GM19351 (cell line): ENCODE data around the gene ATP8B3.

Experiments
- ATAC-seq: cut with Tn5 transposase; IDR thresholded peaks from one replicate; pipeline ENCODE4 v1.9.1; 2021; ENCODE audit warnings: mild to moderate bottlenecking, moderate library complexity; ENCODE audit not compliant: unreplicated experiment

Gene ATP8B3, protein sequence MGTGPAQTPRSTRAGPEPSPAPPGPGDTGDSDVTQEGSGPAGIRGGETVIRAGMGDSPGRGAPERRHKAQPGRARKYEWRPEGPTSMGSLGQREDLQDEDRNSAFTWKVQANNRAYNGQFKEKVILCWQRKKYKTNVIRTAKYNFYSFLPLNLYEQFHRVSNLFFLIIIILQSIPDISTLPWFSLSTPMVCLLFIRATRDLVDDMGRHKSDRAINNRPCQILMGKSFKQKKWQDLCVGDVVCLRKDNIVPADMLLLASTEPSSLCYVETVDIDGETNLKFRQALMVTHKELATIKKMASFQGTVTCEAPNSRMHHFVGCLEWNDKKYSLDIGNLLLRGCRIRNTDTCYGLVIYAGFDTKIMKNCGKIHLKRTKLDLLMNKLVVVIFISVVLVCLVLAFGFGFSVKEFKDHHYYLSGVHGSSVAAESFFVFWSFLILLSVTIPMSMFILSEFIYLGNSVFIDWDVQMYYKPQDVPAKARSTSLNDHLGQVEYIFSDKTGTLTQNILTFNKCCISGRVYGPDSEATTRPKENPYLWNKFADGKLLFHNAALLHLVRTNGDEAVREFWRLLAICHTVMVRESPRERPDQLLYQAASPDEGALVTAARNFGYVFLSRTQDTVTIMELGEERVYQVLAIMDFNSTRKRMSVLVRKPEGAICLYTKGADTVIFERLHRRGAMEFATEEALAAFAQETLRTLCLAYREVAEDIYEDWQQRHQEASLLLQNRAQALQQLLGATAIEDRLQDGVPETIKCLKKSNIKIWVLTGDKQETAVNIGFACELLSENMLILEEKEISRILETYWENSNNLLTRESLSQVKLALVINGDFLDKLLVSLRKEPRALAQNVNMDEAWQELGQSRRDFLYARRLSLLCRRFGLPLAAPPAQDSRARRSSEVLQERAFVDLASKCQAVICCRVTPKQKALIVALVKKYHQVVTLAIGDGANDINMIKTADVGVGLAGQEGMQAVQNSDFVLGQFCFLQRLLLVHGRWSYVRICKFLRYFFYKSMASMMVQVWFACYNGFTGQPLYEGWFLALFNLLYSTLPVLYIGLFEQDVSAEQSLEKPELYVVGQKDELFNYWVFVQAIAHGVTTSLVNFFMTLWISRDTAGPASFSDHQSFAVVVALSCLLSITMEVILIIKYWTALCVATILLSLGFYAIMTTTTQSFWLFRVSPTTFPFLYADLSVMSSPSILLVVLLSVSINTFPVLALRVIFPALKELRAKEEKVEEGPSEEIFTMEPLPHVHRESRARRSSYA (N-terminal part only)

DNA sequence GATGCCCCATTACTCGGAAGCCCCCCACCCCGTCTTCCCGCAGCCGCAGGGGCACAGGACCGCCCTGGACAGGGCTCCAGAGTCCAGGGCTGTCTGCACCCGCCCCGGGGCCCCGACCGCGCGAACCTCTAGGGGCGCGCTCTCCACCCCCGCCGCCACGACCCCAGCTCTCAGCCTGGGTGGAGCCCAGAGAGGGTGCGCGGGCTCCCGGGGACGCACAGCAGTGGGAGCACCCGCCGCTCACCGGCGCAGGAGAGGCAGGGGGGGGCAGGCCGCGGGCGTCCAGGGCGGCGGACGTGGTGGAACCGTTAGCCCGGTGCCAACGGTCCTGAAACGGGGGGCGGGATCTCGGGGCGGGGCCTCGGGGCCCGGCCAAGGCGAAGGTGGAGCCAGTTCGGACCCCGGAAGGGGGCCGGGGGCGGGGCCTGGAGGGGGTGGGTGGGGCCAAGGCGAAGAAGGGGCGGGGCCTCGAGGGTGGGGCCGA lies at the start of gene ATP8B3:
ATP8B3 (minus strand) TSS at position 335 of the 484 bp plus-strand sequence. CDS start 540 bp downstream, outside the sequence.
- peak; percentile 18 for ATAC-seq

DNA sequence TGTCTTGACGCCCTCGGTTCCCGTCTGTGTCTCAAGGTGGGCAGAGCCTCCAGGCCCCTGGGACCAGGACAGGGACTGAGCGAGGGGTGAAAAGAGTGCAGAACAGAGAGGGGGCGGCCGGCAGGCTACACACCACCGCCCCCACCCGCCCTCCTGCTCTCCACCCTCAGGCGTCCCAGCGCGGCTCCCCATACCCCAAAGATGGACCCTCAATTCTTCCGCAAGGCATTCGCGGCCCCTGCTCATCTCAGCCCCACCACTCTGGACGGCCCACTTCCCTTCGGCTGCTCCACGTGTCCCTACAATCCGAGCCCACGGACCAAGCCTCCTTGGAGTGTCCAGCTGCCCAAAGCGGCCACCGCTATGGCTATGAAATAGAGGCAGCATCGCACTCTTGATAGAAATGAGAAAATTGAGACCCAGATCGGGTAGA lies 49.5 kb upstream of the ATP8B3 start:
- no peak for ATAC-seq

DNA sequence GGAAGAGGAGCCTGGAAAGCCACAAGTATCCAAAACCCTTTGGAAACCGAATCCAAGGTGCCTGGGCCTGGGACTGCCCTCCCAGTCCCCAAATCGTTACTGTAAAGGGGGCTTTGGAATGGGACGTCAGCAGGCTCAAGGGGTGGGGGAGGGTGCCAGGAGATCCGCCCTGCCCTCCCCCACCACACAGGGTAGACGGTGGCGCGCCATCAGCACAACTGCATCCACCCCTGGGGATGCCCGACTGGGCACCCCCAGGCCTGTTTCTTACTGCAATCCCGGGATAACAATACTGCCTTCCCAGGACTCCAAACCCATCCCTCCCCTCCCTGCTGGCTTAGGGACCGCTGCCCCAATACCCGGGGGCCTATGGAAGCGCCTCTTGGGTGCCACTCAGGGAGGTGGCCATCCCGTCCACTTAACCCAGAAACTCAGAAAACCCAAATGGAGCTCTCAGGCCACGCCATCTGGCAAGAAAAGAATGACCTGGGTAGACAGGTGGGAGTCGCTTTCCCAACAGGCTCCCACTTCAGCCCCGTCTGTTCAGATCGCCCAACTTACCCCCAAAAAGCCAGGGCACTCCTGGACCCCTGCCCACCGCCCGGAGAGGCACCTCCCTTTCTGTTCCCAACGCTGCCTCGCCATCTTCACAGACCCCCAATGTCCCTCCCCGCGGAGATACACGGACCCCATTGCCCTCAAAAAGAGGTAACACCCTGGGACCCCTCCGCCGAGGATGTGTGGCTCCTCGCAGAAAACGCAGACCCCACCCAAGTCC lies 48.9 kb upstream of the ATP8B3 start:
- no peak for ATAC-seq

DNA sequence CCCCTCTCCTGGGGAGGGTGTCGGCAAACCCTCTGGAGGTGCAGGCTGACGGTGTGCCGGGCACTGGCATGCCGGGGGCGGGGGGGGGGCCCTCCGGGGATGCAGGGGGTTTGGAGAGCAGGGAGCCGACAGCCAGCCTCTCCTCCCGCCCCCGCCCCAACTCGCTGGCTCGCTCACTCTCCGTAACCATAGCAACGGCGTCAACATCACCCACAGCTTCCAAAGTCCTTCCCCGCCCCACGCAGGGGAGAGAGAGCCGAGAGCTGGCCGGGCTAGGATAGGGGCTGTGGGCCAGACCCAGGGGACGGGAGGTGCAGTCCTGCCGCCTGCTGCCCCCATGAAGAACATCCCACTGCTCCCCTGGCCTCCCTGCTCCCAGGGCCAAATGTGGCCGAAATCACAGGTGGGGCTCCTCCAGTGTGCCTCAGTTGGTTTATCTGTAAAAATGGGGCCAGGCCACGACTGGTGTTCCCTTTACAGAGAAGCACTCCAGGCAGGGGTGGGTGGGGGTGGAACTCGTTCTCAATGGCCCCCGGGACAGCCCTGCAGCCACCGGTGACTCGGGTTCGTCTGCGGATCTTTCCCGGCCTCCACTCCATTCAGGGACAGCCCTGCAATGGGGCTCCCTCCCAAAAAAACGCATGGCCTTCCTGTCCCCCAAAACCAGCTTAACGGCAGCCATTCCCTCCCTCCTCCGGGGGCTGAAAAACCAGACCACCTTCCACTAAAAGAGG lies 48.1 kb upstream of the ATP8B3 start:
- no peak for ATAC-seq

DNA sequence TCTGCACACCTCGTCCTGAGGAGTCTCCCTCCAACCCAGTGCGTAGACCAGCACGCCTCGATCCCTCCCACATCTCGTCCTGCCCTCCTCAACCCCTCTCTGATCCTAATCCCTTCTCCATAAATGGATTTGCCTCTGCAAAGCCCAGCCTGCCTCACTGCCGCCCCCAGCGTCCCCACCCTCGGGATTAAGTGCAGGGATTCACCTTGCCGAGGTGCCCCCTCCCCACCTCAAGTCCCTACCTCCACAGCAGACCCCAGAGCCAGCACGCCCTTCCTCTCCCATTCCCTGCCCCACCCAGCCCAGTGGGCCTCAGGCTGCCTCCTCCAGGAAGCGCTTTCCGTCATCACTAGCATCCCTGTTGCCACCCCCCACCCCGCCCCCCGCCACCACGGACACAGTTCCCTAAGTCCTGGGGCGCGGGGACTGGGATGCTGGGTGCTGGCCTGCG lies 47.3 kb upstream of the ATP8B3 start:
- no peak for ATAC-seq

DNA sequence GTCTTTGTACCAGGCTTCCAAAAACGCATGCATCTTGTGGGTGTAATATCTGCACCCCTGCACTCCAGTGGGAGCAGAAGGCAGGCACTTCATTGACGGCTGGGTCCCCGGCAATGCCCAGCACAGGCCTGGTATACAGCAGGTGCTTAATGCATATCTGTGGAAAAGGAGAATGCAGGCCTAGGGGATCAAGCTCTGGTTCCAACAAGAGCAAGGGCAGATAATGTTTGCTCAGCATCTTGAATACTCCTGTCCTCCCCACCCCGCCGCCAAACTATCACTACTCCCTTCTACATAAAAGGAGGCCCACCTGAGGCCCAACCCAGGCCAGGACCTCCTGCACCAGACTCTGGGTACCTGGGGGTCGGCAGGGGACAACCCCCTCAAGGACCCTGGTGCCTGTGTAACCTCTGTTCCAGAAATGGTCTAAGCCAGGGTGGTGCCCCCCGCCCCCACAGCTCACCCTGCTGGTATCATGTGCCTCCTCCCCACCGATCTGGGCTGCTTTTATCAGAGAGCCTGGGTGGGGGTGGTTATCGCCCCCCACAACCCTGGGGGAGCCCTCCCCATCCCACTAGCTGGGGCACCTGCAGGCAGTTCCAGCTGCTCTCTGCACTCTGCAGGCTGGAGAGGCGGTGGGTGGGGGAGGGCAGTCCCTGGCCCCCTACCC lies 46.5 kb upstream of the ATP8B3 start:
- no peak for ATAC-seq

DNA sequence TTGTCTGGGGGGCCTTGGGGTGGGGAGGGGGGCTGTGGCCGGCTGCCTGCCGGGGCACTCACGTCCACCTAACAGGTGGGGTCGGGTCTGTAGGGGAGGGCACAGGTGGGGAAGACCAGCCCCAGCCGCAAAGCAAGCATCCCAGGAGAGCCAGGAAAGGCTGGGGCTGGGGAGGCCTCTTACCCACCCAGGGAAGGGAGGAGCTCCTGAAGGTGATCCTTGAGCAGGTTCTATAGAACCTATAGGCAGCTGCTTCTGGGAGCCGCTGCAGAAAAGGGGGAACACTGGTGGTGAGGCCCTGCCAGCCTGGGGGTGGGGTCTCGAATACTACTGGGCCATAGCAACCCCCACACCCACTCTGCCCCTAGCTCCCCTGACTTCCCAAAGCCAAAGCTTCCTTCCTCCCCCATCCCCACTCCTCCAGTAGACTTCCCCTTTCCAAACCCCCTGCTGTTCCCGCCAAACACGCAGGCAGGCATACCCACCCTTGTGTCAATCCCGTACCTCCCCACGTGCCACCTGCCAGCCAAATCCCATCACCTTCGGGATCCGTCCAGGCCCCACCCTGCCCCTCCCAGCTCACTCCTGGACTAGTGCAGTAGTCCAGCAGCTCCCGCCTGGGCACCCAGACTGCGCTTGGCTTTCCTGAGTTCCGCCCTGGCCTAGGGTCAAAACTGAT lies 45.7 kb upstream of the ATP8B3 start:
- ATAC-seq = no peak

DNA sequence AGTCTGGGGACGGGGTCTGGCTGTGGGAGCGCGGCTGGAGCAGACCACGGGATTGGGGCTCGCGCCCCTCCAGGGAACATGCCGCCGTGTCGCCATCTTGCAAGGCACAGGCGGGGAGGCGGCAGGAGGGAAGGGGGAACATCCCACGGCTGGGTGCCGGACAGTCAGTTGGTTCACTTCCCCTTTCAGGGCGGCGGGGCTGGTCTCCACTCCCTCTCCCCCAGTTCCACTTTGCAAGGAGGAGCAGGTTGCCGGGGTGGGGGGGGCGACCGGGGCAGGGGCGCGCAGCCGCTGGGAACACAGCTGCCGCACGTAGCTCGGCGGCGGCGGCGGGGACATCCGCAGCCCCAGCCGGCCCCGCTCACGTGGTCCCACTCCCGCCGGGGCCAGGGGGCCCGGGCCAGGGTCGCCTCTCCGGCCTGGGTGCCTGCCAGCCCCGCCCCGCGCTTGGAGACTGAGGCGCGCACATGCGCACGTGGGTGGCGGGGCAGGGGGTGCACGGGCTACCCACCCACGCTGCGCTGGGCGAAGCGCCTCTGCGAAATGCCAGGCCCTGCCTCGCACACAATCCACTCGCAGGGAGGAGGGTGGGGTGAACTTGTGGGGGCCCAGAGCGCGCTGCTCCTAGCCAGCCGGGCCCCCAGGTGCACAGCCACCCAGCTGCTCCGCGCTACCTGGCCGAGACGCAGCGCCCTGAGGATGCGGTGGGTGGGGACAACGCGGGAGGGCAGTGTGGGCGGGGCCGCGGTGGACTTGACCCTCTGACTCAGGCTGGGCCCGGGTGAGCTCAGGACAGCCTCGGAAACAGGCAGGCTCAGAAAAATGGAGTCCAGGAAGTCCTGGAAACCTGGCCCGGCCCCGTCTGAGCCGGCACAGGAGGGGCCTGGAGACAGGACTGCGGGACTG lies 44.9 kb upstream of the ATP8B3 start:
- ATAC-seq = no peak

DNA sequence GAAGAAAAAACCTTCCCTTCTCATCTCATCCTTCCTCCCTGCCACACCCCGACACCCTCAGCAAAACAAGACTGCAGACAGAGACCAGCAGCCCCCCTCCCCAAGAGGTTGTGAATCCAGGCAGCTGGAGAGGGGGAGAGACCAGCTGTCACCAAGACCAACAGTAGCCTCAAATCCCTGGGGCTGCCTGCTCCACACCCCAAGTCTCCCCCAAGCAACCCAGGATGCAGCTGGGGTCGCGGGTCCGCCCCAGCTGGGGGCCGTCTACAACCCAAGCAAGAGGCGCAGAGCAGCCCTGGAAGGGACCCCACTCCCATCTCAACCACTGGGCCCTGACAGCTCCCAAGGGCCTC lies 44.2 kb upstream of the ATP8B3 start:
- ATAC-seq = no peak

DNA sequence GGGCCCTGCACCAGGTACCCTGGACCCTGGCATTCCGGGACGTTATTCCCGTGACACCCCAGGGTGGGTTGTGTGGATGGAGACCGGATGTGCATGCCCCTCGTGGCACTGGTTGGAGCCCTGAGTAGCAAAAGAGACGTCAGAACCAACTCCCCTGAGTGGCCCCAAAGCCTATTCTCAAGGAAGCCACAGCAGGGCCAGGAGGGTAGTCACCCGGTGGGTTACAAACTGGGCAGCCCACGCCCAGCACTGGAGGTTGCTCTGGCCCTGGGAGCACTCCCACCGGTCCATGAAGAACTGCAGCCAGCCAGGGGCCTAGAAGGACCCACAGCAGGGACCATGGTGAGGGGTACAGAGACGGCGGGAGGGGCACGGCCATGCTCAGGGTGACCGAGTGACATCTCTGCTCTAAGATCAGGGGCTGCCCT lies 43.8 kb upstream of the ATP8B3 start:
- no peak for ATAC-seq

DNA sequence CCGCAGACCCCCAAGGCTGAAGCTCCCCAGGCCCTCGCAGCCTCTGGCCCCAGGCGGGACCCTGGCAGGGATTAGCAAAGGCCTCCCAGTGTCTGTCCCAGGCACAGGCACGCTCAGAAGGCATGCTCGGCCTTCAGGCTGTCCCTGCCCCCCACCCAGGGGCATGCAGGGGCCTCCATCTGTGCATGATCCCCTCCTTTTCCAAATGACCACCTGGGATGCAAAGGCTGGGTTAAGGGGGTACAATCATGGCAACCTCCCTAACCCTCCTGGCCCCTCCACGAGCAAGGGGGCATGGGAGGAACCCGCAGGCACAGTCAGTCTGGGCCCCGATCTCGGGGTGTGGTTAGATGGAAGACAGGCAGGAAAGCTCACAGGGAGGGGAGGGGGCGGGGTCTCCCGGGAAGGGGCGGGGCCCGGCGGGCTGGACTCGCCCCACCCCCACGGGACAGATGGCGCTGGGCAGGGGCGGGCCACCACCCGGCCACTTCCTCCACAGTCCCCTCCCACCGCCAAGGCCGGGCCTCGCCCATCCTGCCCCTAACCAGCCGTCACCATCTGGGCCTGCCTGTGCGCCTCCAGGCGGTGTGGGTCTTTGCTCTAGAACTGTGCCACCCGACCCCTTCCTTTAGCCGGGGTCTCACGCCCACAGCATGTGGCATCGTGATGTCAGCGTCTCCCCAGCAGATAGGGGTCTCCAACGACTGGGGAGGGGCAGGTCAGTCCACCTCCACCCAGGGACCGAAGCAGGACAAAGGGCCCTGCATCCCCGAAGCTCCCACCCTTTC lies 43.2 kb upstream of the ATP8B3 start:
- peak; percentile 53 for ATAC-seq

DNA sequence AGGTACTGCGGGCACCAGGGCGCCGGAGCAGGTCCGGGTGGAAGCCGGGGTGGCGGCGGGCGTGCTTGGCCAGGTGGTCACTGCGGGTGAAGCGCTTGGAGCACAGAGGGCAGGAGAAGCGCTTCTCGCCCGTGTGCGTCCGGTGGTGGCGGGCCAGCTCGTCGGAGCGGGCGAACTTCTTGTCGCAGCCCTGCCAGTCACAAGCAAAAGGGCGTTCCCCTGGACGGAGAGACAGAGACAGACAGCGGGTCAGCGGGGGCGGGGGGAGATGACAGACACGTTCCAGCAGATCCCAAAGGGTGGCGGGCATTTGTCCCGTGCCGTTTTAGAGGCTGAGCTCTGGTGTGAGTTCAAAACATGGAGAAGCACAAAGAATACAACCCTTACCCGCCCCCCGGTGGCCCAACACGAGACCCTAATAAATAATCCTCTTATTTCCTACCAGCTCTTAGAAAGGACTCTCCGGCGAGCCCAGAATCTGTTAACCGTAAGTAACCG lies 42.5 kb upstream of the ATP8B3 start:
- no peak for ATAC-seq

DNA sequence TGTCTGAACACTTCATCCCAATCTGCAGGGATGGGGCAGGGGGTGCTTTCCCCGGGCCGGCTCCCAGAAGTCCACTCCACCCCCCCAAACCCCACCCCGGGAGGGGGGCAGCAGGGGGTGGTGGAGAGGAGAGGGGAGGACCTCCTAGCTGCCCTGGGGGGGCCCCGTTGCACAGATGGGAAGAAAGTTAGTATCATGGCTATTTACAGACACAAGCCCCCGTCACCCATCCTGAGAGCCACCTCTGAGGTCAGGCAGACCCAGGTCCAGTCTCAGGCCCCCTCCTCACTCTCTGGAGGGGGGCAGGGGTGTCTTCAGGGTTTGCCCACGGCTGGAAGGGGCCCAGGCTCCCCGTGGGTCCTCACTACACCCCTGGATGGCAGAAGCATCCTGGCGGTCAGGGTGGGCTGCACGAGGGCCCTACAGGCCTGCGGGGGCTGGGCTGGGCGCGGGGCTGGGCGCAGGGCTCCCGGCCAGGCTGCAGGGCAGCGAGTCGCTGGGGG lies 42.0 kb upstream of the ATP8B3 start:
- no peak for ATAC-seq

DNA sequence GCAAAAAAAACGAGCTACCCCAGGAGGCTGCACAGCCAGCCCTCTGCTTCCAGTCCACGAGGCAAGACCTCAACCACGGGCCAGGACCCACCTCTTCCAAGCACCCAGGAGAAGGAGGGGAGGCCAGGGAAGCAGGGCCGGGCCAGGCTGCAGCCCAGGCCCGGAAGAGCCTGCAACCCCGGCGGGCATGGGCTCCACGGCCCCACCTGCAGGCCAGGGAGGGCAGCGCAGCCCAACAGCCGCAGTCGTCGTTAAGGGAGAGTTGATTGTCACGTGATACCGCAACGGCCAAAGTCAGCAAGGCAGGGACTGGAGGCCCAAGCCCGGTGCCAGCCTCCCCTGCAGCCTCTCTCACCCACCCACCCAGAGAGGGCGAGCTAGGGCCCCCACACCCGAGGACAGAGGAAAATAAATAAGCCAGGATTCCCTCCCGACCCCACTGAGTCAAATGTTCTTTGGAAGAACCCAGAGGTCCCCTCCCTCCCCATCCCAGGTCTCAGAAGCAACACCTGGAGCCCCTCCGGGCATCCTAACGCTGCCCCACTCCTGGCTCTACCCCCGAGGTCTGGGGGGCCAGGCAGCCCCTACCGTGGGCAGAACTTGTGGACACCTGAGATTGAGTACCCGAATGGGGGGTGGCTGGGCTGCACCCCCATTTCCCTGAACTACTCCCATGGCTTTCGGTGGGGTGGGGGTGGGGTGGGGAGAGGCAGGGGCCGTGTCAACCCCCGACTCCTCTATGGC lies 41.4 kb upstream of the ATP8B3 start:
- ATAC-seq = no peak

DNA sequence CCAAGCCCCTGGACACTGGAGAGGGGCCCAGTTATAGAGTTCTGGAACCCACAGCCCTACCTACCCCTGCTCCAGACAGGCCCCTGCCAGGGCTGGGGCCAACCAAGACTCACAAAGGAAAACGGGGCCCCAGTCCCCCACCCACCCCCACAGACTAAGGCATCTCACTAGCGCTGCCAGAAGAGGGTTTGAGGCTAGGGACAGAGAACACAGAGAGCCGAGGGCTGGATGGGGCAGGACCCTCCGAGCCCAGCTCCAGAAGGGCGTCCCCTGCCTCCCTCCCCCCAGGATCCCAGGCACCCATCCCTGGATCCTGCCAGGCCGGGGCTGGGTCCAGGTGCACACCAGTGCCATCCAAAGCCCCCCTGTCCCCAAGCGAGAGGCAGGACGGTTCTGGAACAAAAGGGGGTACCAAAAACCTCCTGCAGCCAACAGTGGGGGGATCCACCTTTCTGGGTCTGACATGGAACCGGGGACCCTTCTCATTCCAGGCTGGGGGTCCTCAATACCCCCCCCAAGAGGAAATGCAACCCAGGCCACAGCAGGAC lies 40.6 kb upstream of the ATP8B3 start:
- no peak for ATAC-seq
